Measurements from ENCODE around the gene CCDC50.

- TF ChIP-seq CTCF (conservative IDR thresholded peaks at IDR 0.05; ENCODE audit: low read depth, low read length) (no peak), EZH2 (IDR thresholded peaks at IDR 0.05; ENCODE audit: low read length, unreplicated experiment) (no peak)
These were observed 4.2 kb downstream of the CCDC50 start for GRCh38 chr3:191333298-191333880.
